H9 (cell line): ENCODE data around the gene BLACAT1. TPM values are rescaled to one million over a fixed set of nuclear protein-coding genes. Genes with fewer than 3 reads are reported as not detected.

ENCODE experiments used
- DNase-seq: peaks from one replicate; pipeline ENCODE4 v3.0.0-alpha.2; 2017
- H2AFZ ChIP-seq: one replicate; pipeline ENCODE4 v1.6.1; 2013; ENCODE audit warnings: mild to moderate bottlenecking, low read length, control low read depth, moderate library complexity
- H2AK5ac ChIP-seq: 2 replicates; pipeline ENCODE4 v1.6.1; 2013; ENCODE audit warnings: low read length, control low read depth, mixed read lengths; ENCODE audit not compliant: insufficient read length
- H2BK120ac ChIP-seq: one replicate; pipeline ENCODE4 v1.6.1; 2013; ENCODE audit warnings: low read depth, mild to moderate bottlenecking, low read length, control low read depth, inconsistent platforms; ENCODE audit not compliant: poor library complexity, severe bottlenecking
- H2BK12ac ChIP-seq: 2 replicates; pipeline ENCODE4 v1.6.1; 2013; ENCODE audit warnings: low read length, control low read depth, mixed read lengths, low read depth; ENCODE audit not compliant: insufficient read length
- H2BK15ac ChIP-seq: 2 replicates; pipeline ENCODE4 v1.6.1; 2013; ENCODE audit warnings: low read depth, low read length, control low read depth
- H2BK20ac ChIP-seq: one replicate; pipeline ENCODE4 v1.6.1; 2013; ENCODE audit warnings: low read depth, mild to moderate bottlenecking, low read length, control low read depth, inconsistent platforms; ENCODE audit not compliant: poor library complexity, severe bottlenecking
- H2BK5ac ChIP-seq: 2 replicates; pipeline ENCODE4 v1.6.1; 2013; ENCODE audit warnings: low read length, control low read depth, mixed read lengths; ENCODE audit not compliant: insufficient read length
- H3K14ac ChIP-seq: 2 replicates; pipeline ENCODE4 v1.6.1; 2013; ENCODE audit warnings: low read length, control low read depth; ENCODE audit not compliant: insufficient read depth
- H3K18ac ChIP-seq: 2 replicates; pipeline ENCODE4 v1.6.1; 2013; ENCODE audit warnings: low read depth, mild to moderate bottlenecking, mixed read lengths, low read length, control low read depth; ENCODE audit not compliant: insufficient read length
- H3K23ac ChIP-seq: 2 replicates; pipeline ENCODE4 v1.6.1; 2013; ENCODE audit warnings: low read length, control low read depth, mixed read lengths, low read depth; ENCODE audit not compliant: insufficient read length
- H3K23me2 ChIP-seq: 2 replicates; pipeline ENCODE4 v1.6.1; 2013; ENCODE audit warnings: low read depth, mild to moderate bottlenecking, mixed read lengths, low read length, control low read depth; ENCODE audit not compliant: insufficient read length, poor library complexity, severe bottlenecking
- H3K27ac ChIP-seq: 2 replicates; pipeline ENCODE4 v1.5.1; 2013; ENCODE audit warnings: low read length, control low read depth, mixed read lengths, low read depth; ENCODE audit not compliant: insufficient read length
- H3K27me3 ChIP-seq: 2 replicates; pipeline ENCODE4 v1.6.1; 2013; ENCODE audit warnings: low read length, control low read depth, inconsistent platforms; ENCODE audit not compliant: insufficient read depth
- H3K4ac ChIP-seq: 2 replicates; pipeline ENCODE4 v1.6.1; 2013; ENCODE audit warnings: low read depth, mild to moderate bottlenecking, control low read depth, inconsistent platforms, low read length, moderate library complexity
- H3K4me1 ChIP-seq: 2 replicates; pipeline ENCODE4 v1.6.1; 2013; ENCODE audit warnings: low read length, control low read depth, inconsistent platforms; ENCODE audit not compliant: insufficient read depth
- H3K4me2 ChIP-seq: 2 replicates; pipeline ENCODE4 v1.6.1; 2013; ENCODE audit warnings: low read length, control low read depth, mixed read lengths; ENCODE audit not compliant: insufficient read length, insufficient read depth
- H3K56ac ChIP-seq: 2 replicates; pipeline ENCODE4 v1.6.1; 2013; ENCODE audit warnings: low read depth, mild to moderate bottlenecking, mixed read lengths, low read length, control low read depth; ENCODE audit not compliant: insufficient read length
- H3K79me1 ChIP-seq: 2 replicates; pipeline ENCODE4 v1.6.1; 2013; ENCODE audit warnings: low read depth, mild to moderate bottlenecking, moderate library complexity, low read length, control low read depth, inconsistent platforms; ENCODE audit not compliant: insufficient read depth, poor library complexity, severe bottlenecking
- H3K79me2 ChIP-seq: 2 replicates; pipeline ENCODE4 v1.6.1; 2013; ENCODE audit warnings: low read length, control low read depth, inconsistent platforms; ENCODE audit not compliant: insufficient read depth
- H3K9ac ChIP-seq: 2 replicates; pipeline ENCODE4 v1.6.1; 2013; ENCODE audit warnings: low read length, control low read depth, mixed read lengths; ENCODE audit not compliant: insufficient read length; ENCODE audit errors: extremely low read depth
- H3K9me3 ChIP-seq: one replicate; pipeline ENCODE4 v1.6.1; 2013; ENCODE audit warnings: low read depth, low read length, inconsistent platforms; ENCODE audit not compliant: control insufficient read depth
- H3T11ph ChIP-seq: one replicate; pipeline ENCODE4 v1.6.1; 2013; ENCODE audit warnings: mild to moderate bottlenecking, low read length, control low read depth, inconsistent platforms
- H4K20me1 ChIP-seq: one replicate; pipeline ENCODE4 v1.6.1; 2013; ENCODE audit not compliant: control insufficient read depth, insufficient read length, insufficient read depth
- H4K5ac ChIP-seq: 2 replicates; pipeline ENCODE4 v1.6.1; 2013; ENCODE audit warnings: low read depth, mild to moderate bottlenecking, mixed read lengths, low read length, control low read depth; ENCODE audit not compliant: insufficient read length
- H4K8ac ChIP-seq: replicated peaks from 2 replicates; pipeline ENCODE4 v1.6.1; 2013; ENCODE audit warnings: low read length, control low read depth, mixed read lengths, low read depth; ENCODE audit not compliant: insufficient read length
- H4K91ac ChIP-seq: 2 replicates; pipeline ENCODE4 v1.6.1; 2013; ENCODE audit warnings: low read depth, mild to moderate bottlenecking, moderate library complexity, mixed read lengths, low read length, control low read depth; ENCODE audit not compliant: insufficient read length
- H3K27ac Mint-ChIP-seq, 3 experiments: 2 replicates in 2 of 3; 3 replicates in 1 of 3; pipeline ENCODE4 v1.8.0; 2020 to 2021; ENCODE audit warnings: mixed read lengths in 3 of 3, mild to moderate bottlenecking in 1 of 3, moderate library complexity in 1 of 3
- H3K27me3 Mint-ChIP-seq: 2 replicates; pipeline ENCODE4 v1.8.0; 2021; ENCODE audit warnings: low read depth, mild to moderate bottlenecking, moderate library complexity, mixed read lengths
- H3K36me3 Mint-ChIP-seq, 3 experiments: 2 replicates in 2 of 3; 3 replicates in 1 of 3; pipeline ENCODE4 v1.8.0; 2020 to 2021; ENCODE audit warnings: low read depth in 3 of 3, mixed read lengths in 3 of 3; ENCODE audit not compliant: insufficient read depth in 1 of 3
- H3K4me1 Mint-ChIP-seq, 2 experiments: 2 replicates each; pipeline ENCODE4 v1.8.0; 2020; ENCODE audit warnings: mixed read lengths in 2 of 2
- H3K4me3 Mint-ChIP-seq, 2 experiments: 2 replicates in 1 of 2; 3 replicates in 1 of 2; pipeline ENCODE4 v1.8.0; 2020 to 2021; ENCODE audit warnings: mild to moderate bottlenecking in 2 of 2, mixed read lengths in 2 of 2, moderate library complexity in 1 of 2
- H3K9me3 Mint-ChIP-seq, 2 experiments: 2 replicates in 1 of 2; 3 replicates in 1 of 2; pipeline ENCODE4 v1.8.0; 2020; ENCODE audit warnings: mild to moderate bottlenecking in 2 of 2, mixed read lengths in 2 of 2, moderate library complexity in 1 of 2
- CTCF ChIP-seq: fragments of 200-600 bp; sonication (generic); conservative IDR thresholded peaks from 3 replicates; pipeline ENCODE4 v1.8.0; 2021; ENCODE audit warnings: antibody characterized with exemption, mild to moderate bottlenecking
- WGBS: extraction: QIAGEN DNeasy Blood & Tissue Kit; methylation state at CpG from one replicate; pipeline ENCODE4 v1.1.7; 2013; ENCODE audit warnings: missing lambda C conversion rate, low lambda C conversion rate, mixed read lengths; ENCODE audit not compliant: insufficient read length; ENCODE audit errors: extremely low coverage; 5-methylcytosine and 5-hydroxymethylcytosine counted together
- total RNA-seq: library from RNA; stranded (reverse); gene quantifications from 2 replicates; pipeline ENCODE4 v1.2.1, GENCODE V29; 2021

The BLACAT1 gene
- total RNA-seq, 1 experiment from 2014 or later, result 4.0 TPM

GRCh38 chr1:205465392-205465791 is 9.5 kb upstream of the BLACAT1 start:
- H3K18ac ChIP-seq, result no peak overlapping the region
- no peak overlapping the region for H2BK5ac ChIP-seq
- no peak overlapping the region for H3K23ac ChIP-seq
- H2BK15ac ChIP-seq, result no peak overlapping the region
- no peak overlapping the region for H3K27ac ChIP-seq
- peaks cover 2% of the 10 kb centered on the region; the same call in 1 of the 2 replicates for H3K4me1 ChIP-seq
- peaks cover 2% of the 10 kb centered on the region for H4K20me1 ChIP-seq
- no peak overlapping the region for H2BK20ac ChIP-seq
- H3K9me3 ChIP-seq, result no peaks in the 10 kb centered on the region
- no peak overlapping the region for H3T11ph ChIP-seq
- H3K4me2 ChIP-seq, result no peak overlapping the region
- H2BK120ac ChIP-seq, result no peak overlapping the region
- H3K4me3 Mint-ChIP-seq, result no peak overlapping the region
- H3K23me2 ChIP-seq, result no peaks in the 10 kb centered on the region
- H2BK12ac ChIP-seq, result no peak overlapping the region
- H3K79me1 ChIP-seq, result no peaks in the 10 kb centered on the region
- H3K79me2 ChIP-seq, result no peaks in the 10 kb centered on the region
- H4K91ac ChIP-seq, result no peak overlapping the region
- H3K27me3 ChIP-seq, result no peaks in the 10 kb centered on the region
- H2AK5ac ChIP-seq, result no peak overlapping the region
- H3K4me1 Mint-ChIP-seq, result peaks cover 10 to 16% of the 10 kb centered on the region in 2 experiments
- H3K36me3 Mint-ChIP-seq, result no peaks in the 10 kb centered on the region
- H3K14ac ChIP-seq, result no peak overlapping the region
- no CpG with 5 or more reads among the region's 2 CpGs for WGBS
- no peak overlapping the region for H2AFZ ChIP-seq
- no peak overlapping the region for H4K8ac ChIP-seq
- no peak for DNase-seq
- no peak overlapping the region for H4K5ac ChIP-seq
- no peak overlapping the region for H3K27ac Mint-ChIP-seq
- no peak overlapping the region for H3K4ac ChIP-seq
- no peak overlapping the region for H3K56ac ChIP-seq
- no peak overlapping the region for H3K9ac ChIP-seq
- peaks cover 27% of the 10 kb centered on the region for H3K27me3 Mint-ChIP-seq
- H3K9me3 Mint-ChIP-seq, result no peaks in the 10 kb centered on the region
- TF ChIP-seq CTCF, result no peak
